MCF 10A (cell line): ENCODE results near the gene NAALADL2. TPM values are rescaled to one million over a fixed set of nuclear protein-coding genes. Genes with fewer than 3 reads are reported as not detected.
A peak's percentile ranks its signal among the peaks of the same experiment; 100 is the strongest.

Source experiments
- BruUV-seq: library from RNA; stranded (reverse); fragments of 400-500 nt; replicated peaks from 2 replicates; lab custom pipeline; 2021; lab: Mats Ljungman, UMichigan
- CTCF ChIA-PET: fragments of 300-600 bp; sonication (Branson Sonifier 250); formaldehyde crosslinking; extraction: SDS; loops from one replicate; lab custom pipeline; 2021; ENCODE audit warnings: antibody characterized with exemption, inconsistent platforms; lab: Yijun Ruan, JAX
- POLR2A ChIA-PET: fragments of 300-600, 350-650 bp; sonication (Branson Sonifier 250); formaldehyde crosslinking; extraction: SDS; loops from one replicate; lab custom pipeline; 2020; ENCODE audit warnings: antibody characterized with exemption, inconsistent platforms; lab: Yijun Ruan, JAX
- DNase-seq: peaks from one replicate; pipeline ENCODE4 v3.0.0-alpha.2; 2018; ENCODE audit not compliant: unreplicated experiment
- H3K27ac Mint-ChIP-seq: one replicate; pipeline ENCODE4 v1.8.0; 2022; ENCODE audit warnings: mild to moderate bottlenecking, low read depth, mixed read lengths; ENCODE audit not compliant: unreplicated experiment
- H3K27me3 Mint-ChIP-seq: one replicate; pipeline ENCODE4 v1.8.0; 2022; ENCODE audit warnings: mixed read lengths; ENCODE audit not compliant: insufficient read depth, unreplicated experiment
- H3K36me3 Mint-ChIP-seq: one replicate; pipeline ENCODE4 v1.8.0; 2022; ENCODE audit warnings: mild to moderate bottlenecking, moderate library complexity, mixed read lengths; ENCODE audit not compliant: insufficient read depth, unreplicated experiment
- H3K4me1 Mint-ChIP-seq: one replicate; pipeline ENCODE4 v1.8.0; 2022; ENCODE audit warnings: mixed read lengths; ENCODE audit not compliant: insufficient read depth, unreplicated experiment
- H3K4me3 Mint-ChIP-seq: one replicate; pipeline ENCODE4 v1.8.0; 2022; ENCODE audit warnings: mild to moderate bottlenecking, moderate library complexity, mixed read lengths; ENCODE audit not compliant: unreplicated experiment
- H3K9me3 Mint-ChIP-seq: one replicate; pipeline ENCODE4 v1.8.0; 2022; ENCODE audit warnings: mixed read lengths; ENCODE audit not compliant: unreplicated experiment
- intact Hi-C: fragments of 100-400 bp; cut with micrococcal nuclease; formaldehyde crosslinking; loops from 2 replicates; pipeline ENCODE4 v1.14.1; 2022
- total RNA-seq: library from RNA; stranded (reverse); gene quantifications from 2 replicates; pipeline ENCODE4 v1.2.3, GENCODE V29; 2022
- TF ChIP-seq, protein P1 (sequence below): fragments of 200-600 bp; IDR thresholded peaks from one replicate; pipeline ENCODE4 v1.8.0; 2022; ENCODE audit warnings: antibody characterized with exemption, mild to moderate bottlenecking; ENCODE audit not compliant: unreplicated experiment

Gene NAALADL2
- total RNA-seq, 1 experiment from 2014 or later = 4.2 TPM

DNA sequence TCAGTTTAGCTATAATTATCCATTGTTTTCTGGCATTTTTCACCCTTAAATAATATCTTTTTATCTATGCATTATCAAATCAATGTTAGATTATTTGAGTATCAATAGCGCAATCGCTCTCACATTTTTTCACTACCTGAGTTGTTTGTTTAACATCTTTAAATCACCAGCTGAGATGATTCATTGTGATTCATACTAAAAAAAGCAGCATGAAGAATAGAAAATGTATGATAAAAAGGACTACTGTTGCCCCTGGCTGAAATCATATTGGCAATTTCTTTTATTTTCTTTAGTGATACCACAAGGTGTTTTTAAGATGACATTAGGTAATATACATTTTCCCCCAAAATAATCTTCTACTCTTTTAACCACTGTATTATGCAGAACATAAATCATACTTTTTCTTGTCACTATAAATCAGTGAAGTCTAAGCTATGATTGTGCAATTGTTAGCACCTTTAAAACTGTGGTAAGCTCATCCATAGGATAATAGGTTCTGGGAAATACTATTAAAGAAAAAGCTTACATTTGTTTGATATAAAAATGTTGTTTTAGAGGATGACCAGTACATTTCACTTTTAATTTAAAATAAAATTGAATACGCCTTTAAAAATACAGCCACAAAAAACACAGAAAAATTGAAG, 889.1 kb downstream of the NAALADL2 start:
- intact Hi-C loops = no loop called here
- H3K9me3 Mint-ChIP-seq = no peaks in the 10 kb centered on the region
- POLR2A ChIA-PET = interaction anchor here (0.7 to 0.9 kb wide), 4 partner anchors 15 to 564 kb away, joined by 3 to 4 read pairs (median 3); no protein-coding TSS in a partner anchor
- peak; percentile 60 for DNase-seq
- no TSS peak for BruUV-seq
- no peak overlapping the region for H3K27ac Mint-ChIP-seq
- no peaks in the 10 kb centered on the region for H3K27me3 Mint-ChIP-seq
- no peak overlapping the region for H3K4me3 Mint-ChIP-seq
- H3K4me1 Mint-ChIP-seq = peaks cover 21% of the 10 kb centered on the region
- CTCF ChIA-PET = no interaction called here
- TF ChIP-seq, protein P1, sequence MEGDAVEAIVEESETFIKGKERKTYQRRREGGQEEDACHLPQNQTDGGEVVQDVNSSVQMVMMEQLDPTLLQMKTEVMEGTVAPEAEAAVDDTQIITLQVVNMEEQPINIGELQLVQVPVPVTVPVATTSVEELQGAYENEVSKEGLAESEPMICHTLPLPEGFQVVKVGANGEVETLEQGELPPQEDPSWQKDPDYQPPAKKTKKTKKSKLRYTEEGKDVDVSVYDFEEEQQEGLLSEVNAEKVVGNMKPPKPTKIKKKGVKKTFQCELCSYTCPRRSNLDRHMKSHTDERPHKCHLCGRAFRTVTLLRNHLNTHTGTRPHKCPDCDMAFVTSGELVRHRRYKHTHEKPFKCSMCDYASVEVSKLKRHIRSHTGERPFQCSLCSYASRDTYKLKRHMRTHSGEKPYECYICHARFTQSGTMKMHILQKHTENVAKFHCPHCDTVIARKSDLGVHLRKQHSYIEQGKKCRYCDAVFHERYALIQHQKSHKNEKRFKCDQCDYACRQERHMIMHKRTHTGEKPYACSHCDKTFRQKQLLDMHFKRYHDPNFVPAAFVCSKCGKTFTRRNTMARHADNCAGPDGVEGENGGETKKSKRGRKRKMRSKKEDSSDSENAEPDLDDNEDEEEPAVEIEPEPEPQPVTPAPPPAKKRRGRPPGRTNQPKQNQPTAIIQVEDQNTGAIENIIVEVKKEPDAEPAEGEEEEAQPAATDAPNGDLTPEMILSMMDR = no peak
- H3K36me3 Mint-ChIP-seq = no peaks in the 10 kb centered on the region

DNA sequence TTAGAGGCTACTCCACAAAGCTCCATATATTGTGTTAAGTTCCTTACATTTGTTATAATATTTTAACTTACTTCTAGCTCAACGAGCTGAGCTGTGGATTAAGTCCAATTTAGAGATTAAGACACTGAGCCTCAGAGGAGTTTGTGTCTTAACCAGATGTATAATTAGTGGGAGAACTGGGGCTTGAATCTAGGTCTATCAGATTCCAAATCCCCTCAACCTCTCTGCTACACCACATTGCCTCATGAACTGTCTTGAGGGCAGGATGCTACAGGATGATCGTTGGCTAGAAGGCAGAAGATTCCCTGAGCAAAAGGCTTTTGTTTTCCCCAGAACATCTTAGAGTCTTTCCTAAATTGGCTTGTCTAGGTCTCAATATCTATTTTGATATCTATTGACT, 890.8 kb downstream of the NAALADL2 start:
- intact Hi-C loops = no loop called here
- DNase-seq = no peak
- ChIA-PET POLR2A (no interaction called here), CTCF (no interaction called here)
- H3K4me3 Mint-ChIP-seq = no peak overlapping the region
- no TSS peak for BruUV-seq
- no peaks in the 10 kb centered on the region for H3K27me3 Mint-ChIP-seq
- TF ChIP-seq, protein P1 = no peak
- no peaks in the 10 kb centered on the region for H3K9me3 Mint-ChIP-seq
- no peaks in the 10 kb centered on the region for H3K36me3 Mint-ChIP-seq
- H3K4me1 Mint-ChIP-seq = peaks cover 11% of the 10 kb centered on the region
- H3K27ac Mint-ChIP-seq = no peak overlapping the region

DNA sequence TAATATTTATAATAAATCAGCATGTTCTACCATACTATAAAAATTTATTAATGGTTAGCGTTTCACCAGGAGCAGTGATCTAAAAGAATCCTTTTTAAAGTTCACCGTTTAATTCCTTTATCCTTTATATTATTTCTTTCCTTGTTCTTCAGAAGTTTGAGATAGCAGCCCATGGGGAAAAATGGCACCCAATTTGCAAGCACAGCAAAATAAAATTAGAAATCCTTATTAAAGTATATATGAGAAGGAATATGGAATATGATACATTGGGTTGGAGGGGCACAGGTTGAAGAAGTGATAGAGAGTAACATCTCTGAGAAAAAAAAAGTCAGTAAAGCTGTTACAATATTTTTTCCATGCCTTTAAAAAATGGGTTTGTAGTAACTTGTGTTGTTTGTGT, 892.0 kb downstream of the NAALADL2 start:
- no peaks in the 10 kb centered on the region for H3K9me3 Mint-ChIP-seq
- ChIA-PET POLR2A (interaction anchor here (0.6 to 1.1 kb wide), 2 partner anchors 55 to 80 kb away, joined by 3 read pairs; no protein-coding TSS in a partner anchor), CTCF (no interaction called here)
- no TSS peak for BruUV-seq
- no peaks in the 10 kb centered on the region for H3K36me3 Mint-ChIP-seq
- H3K4me1 Mint-ChIP-seq = peaks cover 11% of the 10 kb centered on the region
- H3K4me3 Mint-ChIP-seq = no peak overlapping the region
- no peak for DNase-seq
- intact Hi-C loops = no loop called here
- H3K27me3 Mint-ChIP-seq = no peaks in the 10 kb centered on the region
- TF ChIP-seq, protein P1 = no peak
- no peak overlapping the region for H3K27ac Mint-ChIP-seq

DNA sequence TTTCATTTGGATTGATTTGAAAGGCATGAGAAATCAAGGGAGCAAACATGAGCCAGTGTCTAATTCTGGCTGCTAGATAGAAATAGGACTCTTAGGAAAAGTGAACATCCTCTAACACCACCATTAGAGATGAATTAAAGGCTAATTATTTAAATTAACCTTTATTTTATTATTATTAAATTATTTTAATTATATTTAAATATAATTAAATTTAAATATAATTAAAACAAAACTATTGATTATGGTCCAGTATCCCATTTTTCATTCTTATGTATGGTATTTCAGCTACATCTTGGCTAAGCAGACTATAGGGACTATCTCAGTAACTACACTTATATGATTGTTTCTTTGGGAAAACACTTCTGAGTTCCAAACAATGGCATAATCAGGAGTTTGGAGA, 904.8 kb downstream of the NAALADL2 start:
- ChIA-PET POLR2A (no interaction called here), CTCF (no interaction called here)
- H3K9me3 Mint-ChIP-seq = no peaks in the 10 kb centered on the region
- no peaks in the 10 kb centered on the region for H3K27me3 Mint-ChIP-seq
- BruUV-seq = no TSS peak
- TF ChIP-seq, protein P1 = no peak
- no peaks in the 10 kb centered on the region for H3K4me1 Mint-ChIP-seq
- no peaks in the 10 kb centered on the region for H3K36me3 Mint-ChIP-seq
- DNase-seq = no peak
- no peak overlapping the region for H3K4me3 Mint-ChIP-seq
- intact Hi-C loops = no loop called here
- no peak overlapping the region for H3K27ac Mint-ChIP-seq
